WTC11 (cell line): Measurements from ENCODE around the gene KCNH8. TPM values are rescaled to one million over a fixed set of nuclear protein-coding genes. Genes with fewer than 3 reads are reported as not detected.

ENCODE experiments used
- FOXJ3 ChIP-seq: sonication (generic); formaldehyde crosslinking; IDR thresholded peaks from 2 replicates; pipeline ENCODE4 v1.9.0; 2021; ENCODE audit warnings: missing genetic modification reagents, mild to moderate bottlenecking, borderline replicate concordance
- HMGA2 ChIP-seq: fragments of 250-450 bp; sonication (Bioruptor Pico); IDR thresholded peaks from 2 replicates; pipeline ENCODE4 v1.4.0; 2021; ENCODE audit warnings: mild to moderate bottlenecking, moderate library complexity
- HMGXB4 ChIP-seq: sonication (generic); formaldehyde crosslinking; IDR thresholded peaks from 2 replicates; pipeline ENCODE4 v1.8.1; 2023; ENCODE audit warnings: mild to moderate bottlenecking, moderate library complexity, missing genetic modification reagents
- IRF2 ChIP-seq: sonication (generic); formaldehyde crosslinking; IDR thresholded peaks from 2 replicates; pipeline ENCODE4 v1.8.0; 2022; ENCODE audit warnings: low read depth, missing genetic modification reagents, borderline replicate concordance
- NR3C1 ChIP-seq: sonication (generic); formaldehyde crosslinking; conservative IDR thresholded peaks from 2 replicates; pipeline ENCODE4 v1.8.1; 2023; ENCODE audit warnings: low read depth, mild to moderate bottlenecking, missing genetic modification reagents
- SMAD3 ChIP-seq: sonication (generic); formaldehyde crosslinking; IDR thresholded peaks from 2 replicates; pipeline ENCODE4 v1.8.0; 2022; ENCODE audit warnings: missing genetic modification reagents, mild to moderate bottlenecking, borderline replicate concordance
- STAT6 ChIP-seq: sonication (generic); formaldehyde crosslinking; conservative IDR thresholded peaks from 2 replicates; pipeline ENCODE4 v1.8.1; 2023; ENCODE audit warnings: mild to moderate bottlenecking, low read depth, missing genetic modification reagents, moderate library complexity
- ZNF138 ChIP-seq: sonication (generic); formaldehyde crosslinking; conservative IDR thresholded peaks from 2 replicates; pipeline ENCODE4 v1.8.1; 2022; ENCODE audit warnings: mild to moderate bottlenecking, moderate library complexity, missing genetic modification reagents
- ZNF219 ChIP-seq: sonication (generic); formaldehyde crosslinking; IDR thresholded peaks from 2 replicates; pipeline ENCODE4 v1.8.0; 2023; ENCODE audit warnings: missing genetic modification reagents, mild to moderate bottlenecking, borderline replicate concordance
- ZNF281 ChIP-seq: sonication (generic); formaldehyde crosslinking; IDR thresholded peaks from 2 replicates; pipeline ENCODE4 v1.8.0; 2023; ENCODE audit warnings: mild to moderate bottlenecking, missing genetic modification reagents
- ZNF425 ChIP-seq: fragments of 250-450 bp; sonication (Bioruptor Pico); conservative IDR thresholded peaks from 2 replicates; pipeline ENCODE4 v1.9.0; 2021; ENCODE audit warnings: mild to moderate bottlenecking
- total RNA-seq: library from RNA; stranded (reverse); gene quantifications from 3 replicates; pipeline ENCODE4 v1.2.3, GENCODE V29; 2021
- TF ChIP-seq, protein P1 (sequence below): sonication (generic); formaldehyde crosslinking; IDR thresholded peaks from 2 replicates; pipeline ENCODE4 v1.8.1; 2023; ENCODE audit warnings: mild to moderate bottlenecking, missing genetic modification reagents, borderline replicate concordance
- TF ChIP-seq, protein P2 (sequence below): sonication (generic); formaldehyde crosslinking; IDR thresholded peaks from 2 replicates; pipeline ENCODE4 v1.8.1; 2023; ENCODE audit warnings: mild to moderate bottlenecking, missing genetic modification reagents

The KCNH8 gene
- total RNA-seq, 1 experiment from 2014 or later: 2.8 TPM

DNA sequence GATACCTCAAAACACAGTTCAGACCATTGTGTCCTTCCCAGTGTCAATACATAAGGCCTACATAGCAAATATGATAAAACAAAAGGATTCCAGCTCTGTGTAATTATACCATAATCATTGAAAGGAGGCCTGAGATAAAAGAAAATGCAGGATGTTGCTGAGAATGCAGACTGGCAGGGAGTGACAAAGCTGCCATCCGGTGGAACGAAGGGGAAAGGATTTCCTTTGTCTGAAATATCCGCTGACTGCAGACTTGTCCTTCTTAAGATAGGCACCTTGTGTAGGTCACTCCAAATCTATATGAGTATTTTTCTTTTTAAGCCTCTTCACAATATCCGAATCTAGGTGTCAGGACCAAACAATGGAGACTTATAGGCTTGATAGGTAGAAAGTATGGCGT is 108.0 kb downstream of the KCNH8 start (continued):
- TF ChIP-seq HMGXB4 (CRISPR knock-in tag) (no peak), FOXJ3 (CRISPR knock-in tag) (no peak), IRF2 (CRISPR knock-in tag) (no peak), HMGA2 (CRISPR knock-in tag) (no peak), STAT6 (CRISPR knock-in tag) (no peak), ZNF425 (CRISPR knock-in tag) (no peak), ZNF219 (CRISPR knock-in tag) (no peak), SMAD3 (no peak), ZNF281 (CRISPR knock-in tag) (no peak), ZNF138 (CRISPR knock-in tag) (no peak), NR3C1 (CRISPR knock-in tag) (no peak)
- TF ChIP-seq, protein P1, sequence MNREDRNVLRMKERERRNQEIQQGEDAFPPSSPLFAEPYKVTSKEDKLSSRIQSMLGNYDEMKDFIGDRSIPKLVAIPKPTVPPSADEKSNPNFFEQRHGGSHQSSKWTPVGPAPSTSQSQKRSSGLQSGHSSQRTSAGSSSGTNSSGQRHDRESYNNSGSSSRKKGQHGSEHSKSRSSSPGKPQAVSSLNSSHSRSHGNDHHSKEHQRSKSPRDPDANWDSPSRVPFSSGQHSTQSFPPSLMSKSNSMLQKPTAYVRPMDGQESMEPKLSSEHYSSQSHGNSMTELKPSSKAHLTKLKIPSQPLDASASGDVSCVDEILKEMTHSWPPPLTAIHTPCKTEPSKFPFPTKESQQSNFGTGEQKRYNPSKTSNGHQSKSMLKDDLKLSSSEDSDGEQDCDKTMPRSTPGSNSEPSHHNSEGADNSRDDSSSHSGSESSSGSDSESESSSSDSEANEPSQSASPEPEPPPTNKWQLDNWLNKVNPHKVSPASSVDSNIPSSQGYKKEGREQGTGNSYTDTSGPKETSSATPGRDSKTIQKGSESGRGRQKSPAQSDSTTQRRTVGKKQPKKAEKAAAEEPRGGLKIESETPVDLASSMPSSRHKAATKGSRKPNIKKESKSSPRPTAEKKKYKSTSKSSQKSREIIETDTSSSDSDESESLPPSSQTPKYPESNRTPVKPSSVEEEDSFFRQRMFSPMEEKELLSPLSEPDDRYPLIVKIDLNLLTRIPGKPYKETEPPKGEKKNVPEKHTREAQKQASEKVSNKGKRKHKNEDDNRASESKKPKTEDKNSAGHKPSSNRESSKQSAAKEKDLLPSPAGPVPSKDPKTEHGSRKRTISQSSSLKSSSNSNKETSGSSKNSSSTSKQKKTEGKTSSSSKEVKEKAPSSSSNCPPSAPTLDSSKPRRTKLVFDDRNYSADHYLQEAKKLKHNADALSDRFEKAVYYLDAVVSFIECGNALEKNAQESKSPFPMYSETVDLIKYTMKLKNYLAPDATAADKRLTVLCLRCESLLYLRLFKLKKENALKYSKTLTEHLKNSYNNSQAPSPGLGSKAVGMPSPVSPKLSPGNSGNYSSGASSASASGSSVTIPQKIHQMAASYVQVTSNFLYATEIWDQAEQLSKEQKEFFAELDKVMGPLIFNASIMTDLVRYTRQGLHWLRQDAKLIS (CRISPR knock-in tag): no peak
- TF ChIP-seq, protein P2, sequence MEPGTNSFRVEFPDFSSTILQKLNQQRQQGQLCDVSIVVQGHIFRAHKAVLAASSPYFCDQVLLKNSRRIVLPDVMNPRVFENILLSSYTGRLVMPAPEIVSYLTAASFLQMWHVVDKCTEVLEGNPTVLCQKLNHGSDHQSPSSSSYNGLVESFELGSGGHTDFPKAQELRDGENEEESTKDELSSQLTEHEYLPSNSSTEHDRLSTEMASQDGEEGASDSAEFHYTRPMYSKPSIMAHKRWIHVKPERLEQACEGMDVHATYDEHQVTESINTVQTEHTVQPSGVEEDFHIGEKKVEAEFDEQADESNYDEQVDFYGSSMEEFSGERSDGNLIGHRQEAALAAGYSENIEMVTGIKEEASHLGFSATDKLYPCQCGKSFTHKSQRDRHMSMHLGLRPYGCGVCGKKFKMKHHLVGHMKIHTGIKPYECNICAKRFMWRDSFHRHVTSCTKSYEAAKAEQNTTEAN (CRISPR knock-in tag): no peak
